HPDE6-E6E7 (cell line): Measurements from ENCODE around the gene USP17L30.
"Not testable (repeated sequence)": the region's sequence is repeated elsewhere in the genome, so short reads cannot be mapped to it uniquely, and the experiment has no call there.

Experiments used
- DNase-seq: peaks from one replicate; pipeline ENCODE4 v3.0.0; 2011; ENCODE audit warnings: missing footprints; ENCODE audit errors: extremely low spot score

Gene USP17L30, protein sequence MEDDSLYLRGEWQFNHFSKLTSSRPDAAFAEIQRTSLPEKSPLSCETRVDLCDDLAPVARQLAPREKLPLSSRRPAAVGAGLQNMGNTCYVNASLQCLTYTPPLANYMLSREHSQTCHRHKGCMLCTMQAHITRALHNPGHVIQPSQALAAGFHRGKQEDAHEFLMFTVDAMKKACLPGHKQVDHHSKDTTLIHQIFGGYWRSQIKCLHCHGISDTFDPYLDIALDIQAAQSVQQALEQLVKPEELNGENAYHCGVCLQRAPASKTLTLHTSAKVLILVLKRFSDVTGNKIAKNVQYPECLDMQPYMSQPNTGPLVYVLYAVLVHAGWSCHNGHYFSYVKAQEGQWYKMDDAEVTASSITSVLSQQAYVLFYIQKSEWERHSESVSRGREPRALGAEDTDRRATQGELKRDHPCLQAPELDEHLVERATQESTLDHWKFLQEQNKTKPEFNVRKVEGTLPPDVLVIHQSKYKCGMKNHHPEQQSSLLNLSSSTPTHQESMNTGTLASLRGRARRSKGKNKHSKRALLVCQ

DNA sequence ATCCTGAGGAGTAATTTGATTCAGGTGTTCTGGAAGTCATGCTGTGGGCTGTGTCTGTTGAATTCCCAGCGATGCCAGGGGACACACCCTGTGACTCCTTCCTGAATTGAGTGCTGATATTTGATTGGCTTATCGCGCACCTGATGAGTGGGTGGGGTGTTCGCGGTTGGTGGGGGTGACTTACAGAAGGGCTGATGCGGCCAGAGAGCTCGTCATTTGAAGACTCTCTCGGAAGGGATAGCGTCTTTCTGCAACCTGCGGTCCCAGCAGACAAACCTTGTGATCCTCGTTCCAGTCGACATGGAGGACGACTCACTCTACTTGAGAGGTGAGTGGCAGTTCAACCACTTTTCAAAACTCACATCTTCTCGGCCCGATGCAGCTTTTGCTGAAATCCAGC is at the start of gene USP17L30:
Gene USP17L30, plus strand, starts transcription at position 301 of the 400 bp plus-strand sequence. Its CDS starts 0 bp downstream, at position 301.
- DNase-seq = not testable (repeated sequence)

DNA sequence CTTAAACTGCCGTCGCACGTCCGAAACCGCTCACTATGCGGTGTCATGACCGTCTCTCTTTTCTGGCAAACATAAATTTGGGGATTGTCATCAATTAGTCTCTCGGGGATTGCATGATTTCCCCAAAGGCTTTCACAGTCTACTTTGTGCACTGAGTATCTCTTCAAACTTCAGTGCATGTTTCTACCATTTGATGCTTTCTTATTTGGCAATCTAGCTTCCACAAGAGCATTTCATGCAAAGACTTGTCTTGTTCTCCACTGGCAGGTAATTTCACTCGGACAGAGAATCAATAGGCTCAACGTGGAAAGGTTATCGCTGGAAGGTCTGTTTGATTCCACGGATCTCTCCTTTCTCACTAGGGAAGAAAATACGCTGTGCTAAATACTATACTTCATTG is 38.7 kb upstream of the USP17L30 start:
- DNase-seq = not testable (repeated sequence)

DNA sequence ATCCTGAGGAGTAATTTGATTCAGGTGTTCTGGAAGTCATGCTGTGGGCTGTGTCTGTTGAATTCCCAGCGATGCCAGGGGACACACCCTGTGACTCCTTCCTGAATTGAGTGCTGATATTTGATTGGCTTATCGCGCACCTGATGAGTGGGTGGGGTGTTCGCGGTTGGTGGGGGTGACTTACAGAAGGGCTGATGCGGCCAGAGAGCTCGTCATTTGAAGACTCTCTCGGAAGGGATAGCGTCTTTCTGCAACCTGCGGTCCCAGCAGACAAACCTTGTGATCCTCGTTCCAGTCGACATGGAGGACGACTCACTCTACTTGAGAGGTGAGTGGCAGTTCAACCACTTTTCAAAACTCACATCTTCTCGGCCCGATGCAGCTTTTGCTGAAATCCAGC is 38.1 kb upstream of the USP17L30 start, which contains the start of gene USP17L24:
Gene USP17L24, plus strand, starts transcription at position 301 of the 400 bp plus-strand sequence. Its CDS starts 0 bp downstream, at position 301.
- DNase-seq = not testable (repeated sequence)

DNA sequence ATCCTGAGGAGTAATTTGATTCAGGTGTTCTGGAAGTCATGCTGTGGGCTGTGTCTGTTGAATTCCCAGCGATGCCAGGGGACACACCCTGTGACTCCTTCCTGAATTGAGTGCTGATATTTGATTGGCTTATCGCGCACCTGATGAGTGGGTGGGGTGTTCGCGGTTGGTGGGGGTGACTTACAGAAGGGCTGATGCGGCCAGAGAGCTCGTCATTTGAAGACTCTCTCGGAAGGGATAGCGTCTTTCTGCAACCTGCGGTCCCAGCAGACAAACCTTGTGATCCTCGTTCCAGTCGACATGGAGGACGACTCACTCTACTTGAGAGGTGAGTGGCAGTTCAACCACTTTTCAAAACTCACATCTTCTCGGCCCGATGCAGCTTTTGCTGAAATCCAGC is 33.3 kb upstream of the USP17L30 start, which contains the start of gene USP17L25:
Gene USP17L25, plus strand, starts transcription at position 301 of the 400 bp plus-strand sequence. Its CDS starts 0 bp downstream, at position 301.
- DNase-seq = not testable (repeated sequence)

DNA sequence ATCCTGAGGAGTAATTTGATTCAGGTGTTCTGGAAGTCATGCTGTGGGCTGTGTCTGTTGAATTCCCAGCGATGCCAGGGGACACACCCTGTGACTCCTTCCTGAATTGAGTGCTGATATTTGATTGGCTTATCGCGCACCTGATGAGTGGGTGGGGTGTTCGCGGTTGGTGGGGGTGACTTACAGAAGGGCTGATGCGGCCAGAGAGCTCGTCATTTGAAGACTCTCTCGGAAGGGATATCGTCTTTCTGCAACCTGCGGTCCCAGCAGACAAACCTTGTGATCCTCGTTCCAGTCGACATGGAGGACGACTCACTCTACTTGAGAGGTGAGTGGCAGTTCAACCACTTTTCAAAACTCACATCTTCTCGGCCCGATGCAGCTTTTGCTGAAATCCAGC is 28.6 kb upstream of the USP17L30 start, which contains the start of gene USP17L26:
Gene USP17L26, plus strand, starts transcription at position 301 of the 400 bp plus-strand sequence. Its CDS starts 0 bp downstream, at position 301.
- not testable (repeated sequence) for DNase-seq

DNA sequence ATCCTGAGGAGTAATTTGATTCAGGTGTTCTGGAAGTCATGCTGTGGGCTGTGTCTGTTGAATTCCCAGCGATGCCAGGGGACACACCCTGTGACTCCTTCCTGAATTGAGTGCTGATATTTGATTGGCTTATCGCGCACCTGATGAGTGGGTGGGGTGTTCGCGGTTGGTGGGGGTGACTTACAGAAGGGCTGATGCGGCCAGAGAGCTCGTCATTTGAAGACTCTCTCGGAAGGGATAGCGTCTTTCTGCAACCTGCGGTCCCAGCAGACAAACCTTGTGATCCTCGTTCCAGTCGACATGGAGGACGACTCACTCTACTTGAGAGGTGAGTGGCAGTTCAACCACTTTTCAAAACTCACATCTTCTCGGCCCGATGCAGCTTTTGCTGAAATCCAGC is 23.8 kb upstream of the USP17L30 start, which contains the start of gene USP17L5:
Gene USP17L5, plus strand, starts transcription at position 301 of the 400 bp plus-strand sequence. Its CDS starts 0 bp downstream, at position 301.
- DNase-seq = not testable (repeated sequence)

DNA sequence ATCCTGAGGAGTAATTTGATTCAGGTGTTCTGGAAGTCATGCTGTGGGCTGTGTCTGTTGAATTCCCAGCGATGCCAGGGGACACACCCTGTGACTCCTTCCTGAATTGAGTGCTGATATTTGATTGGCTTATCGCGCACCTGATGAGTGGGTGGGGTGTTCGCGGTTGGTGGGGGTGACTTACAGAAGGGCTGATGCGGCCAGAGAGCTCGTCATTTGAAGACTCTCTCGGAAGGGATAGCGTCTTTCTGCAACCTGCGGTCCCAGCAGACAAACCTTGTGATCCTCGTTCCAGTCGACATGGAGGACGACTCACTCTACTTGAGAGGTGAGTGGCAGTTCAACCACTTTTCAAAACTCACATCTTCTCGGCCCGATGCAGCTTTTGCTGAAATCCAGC is 19.1 kb upstream of the USP17L30 start, which contains the start of gene USP17L27:
Gene USP17L27, plus strand, starts transcription at position 301 of the 400 bp plus-strand sequence. Its CDS starts 0 bp downstream, at position 301.
- not testable (repeated sequence) for DNase-seq

DNA sequence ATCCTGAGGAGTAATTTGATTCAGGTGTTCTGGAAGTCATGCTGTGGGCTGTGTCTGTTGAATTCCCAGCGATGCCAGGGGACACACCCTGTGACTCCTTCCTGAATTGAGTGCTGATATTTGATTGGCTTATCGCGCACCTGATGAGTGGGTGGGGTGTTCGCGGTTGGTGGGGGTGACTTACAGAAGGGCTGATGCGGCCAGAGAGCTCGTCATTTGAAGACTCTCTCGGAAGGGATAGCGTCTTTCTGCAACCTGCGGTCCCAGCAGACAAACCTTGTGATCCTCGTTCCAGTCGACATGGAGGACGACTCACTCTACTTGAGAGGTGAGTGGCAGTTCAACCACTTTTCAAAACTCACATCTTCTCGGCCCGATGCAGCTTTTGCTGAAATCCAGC is 14.3 kb upstream of the USP17L30 start, which contains the start of gene USP17L28:
Gene USP17L28, plus strand, starts transcription at position 301 of the 400 bp plus-strand sequence. Its CDS starts 0 bp downstream, at position 301.
- DNase-seq = not testable (repeated sequence)

DNA sequence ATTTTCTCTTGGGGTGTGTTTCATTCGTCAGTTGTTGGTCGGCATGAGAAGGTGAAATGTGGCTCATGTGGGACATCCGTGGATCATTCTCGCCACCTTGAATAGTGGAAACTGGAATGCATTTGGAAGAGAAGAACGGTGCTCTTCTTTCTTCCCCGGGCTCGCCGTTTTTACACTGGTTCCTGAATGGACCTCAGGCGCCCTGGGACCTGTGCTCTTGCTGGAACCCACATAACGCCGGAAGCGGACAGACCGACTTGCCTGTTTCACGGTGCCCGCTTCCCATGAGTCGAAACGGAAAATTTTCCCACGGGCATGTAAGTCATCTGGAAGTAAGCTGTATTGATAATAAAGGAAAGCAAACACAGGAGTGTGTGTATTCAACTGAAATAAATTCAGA is 12.1 kb upstream of the USP17L30 start:
- not testable (repeated sequence) for DNase-seq

DNA sequence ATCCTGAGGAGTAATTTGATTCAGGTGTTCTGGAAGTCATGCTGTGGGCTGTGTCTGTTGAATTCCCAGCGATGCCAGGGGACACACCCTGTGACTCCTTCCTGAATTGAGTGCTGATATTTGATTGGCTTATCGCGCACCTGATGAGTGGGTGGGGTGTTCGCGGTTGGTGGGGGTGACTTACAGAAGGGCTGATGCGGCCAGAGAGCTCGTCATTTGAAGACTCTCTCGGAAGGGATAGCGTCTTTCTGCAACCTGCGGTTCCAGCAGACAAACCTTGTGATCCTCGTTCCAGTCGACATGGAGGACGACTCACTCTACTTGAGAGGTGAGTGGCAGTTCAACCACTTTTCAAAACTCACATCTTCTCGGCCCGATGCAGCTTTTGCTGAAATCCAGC is 9.6 kb upstream of the USP17L30 start, which contains the start of gene USP17L29:
Gene USP17L29, plus strand, starts transcription at position 301 of the 400 bp plus-strand sequence. Its CDS starts 0 bp downstream, at position 301.
- not testable (repeated sequence) for DNase-seq

DNA sequence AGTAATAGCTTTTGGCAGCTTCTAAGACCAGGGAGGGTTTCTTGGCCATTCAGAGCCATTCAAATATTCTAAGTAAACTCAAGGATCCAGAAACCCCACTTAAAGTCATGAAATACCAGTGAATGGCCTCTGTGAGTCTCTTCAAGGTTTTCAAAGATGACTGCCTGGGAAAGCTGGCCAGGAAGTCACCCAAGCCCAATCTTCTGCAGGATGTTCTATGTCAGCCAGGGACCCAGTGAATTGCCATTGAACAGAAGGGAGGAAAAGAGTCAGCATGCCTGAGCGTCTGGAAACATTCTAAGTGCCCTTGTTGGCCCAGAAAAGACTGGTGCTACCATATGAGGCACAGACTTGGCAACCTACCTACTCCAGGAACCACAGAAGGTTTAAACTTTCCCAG is 17.0 kb downstream of the USP17L30 start:
- DNase-seq = not testable (repeated sequence)

DNA sequence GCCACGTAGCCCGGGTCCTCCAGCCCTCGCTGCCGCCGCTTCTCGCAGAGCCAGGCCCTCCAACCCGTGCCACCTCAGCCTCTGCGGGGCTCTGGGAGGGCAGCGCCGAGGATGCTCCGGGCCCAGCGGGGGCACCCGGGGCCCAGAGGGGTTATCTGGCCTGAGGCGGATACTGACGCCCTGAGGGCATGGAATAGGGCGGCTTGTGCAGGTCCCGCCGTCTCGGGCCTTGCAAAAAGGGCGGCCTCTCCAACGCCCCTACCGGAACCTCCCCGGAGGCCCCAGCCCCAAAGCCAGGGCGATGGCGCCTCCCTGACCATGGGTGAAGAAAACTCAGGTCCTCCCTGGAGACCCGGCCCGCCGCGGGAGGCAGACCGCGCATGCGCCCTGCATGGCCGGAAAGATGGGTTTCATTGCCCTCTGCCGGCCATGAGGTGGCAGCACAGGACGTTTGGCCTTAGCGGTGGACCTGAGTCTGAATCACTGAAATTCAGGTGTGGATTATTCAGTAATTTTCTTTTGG is 18.1 kb downstream of the USP17L30 start:
- DNase-seq = not testable (repeated sequence)

DNA sequence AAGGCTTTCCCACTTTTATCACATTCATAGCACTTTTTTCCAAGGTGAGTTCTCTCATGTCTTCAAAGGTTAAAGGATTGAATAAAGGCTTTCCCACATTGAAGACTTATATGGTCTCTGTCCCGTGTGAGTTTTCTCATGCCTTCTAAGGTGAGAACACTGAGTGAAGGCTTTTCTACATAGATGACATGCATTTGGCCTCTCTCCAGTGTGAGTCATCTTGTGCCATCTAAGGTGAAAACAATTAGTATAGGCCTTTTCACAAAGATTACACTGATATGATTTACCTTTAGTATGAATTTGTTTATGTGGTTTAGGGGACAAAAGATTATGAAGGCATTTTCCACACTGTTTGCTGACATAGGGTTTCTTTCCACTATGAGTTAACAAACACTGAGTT is 21.2 kb downstream of the USP17L30 start:
- DNase-seq = no peak

DNA sequence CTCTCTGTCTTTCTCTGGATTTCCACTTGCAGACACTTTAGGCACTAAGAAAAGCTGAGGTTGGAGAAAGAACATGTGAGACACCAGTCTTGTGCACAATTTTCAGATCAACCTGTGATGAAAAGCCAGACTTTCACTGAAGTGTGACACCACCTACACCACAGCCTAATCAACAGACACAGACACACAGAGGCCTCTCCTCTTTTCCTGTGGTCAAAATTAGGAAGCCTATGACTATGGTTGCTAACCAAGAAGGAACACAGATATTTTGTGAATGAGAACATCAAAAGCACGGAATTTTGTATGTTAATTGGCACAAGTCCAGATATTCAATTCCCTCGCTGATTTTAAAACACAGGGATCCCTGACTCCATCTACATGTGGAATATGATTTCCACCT is 26.1 kb downstream of the USP17L30 start:
- not testable (repeated sequence) for DNase-seq

DNA sequence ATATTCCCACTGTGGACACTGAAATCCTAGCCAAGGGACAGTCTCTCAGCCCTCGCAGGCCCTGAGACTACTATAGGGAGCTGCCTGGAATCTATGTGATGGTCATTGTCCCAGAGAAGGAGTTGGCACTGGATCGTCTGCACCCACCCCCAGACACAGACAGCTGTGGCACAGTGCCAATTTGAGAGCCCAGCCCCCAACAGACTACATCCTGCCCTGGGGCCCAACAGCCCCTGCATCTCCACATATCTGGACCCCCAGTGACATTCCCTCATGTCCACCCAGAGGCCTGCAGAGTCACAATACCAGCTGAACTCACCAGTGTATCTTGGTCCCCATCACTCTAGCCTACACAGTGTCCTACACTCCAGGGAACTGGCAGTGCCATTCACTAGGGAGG is 42.8 kb downstream of the USP17L30 start:
- DNase-seq = not testable (repeated sequence)

DNA sequence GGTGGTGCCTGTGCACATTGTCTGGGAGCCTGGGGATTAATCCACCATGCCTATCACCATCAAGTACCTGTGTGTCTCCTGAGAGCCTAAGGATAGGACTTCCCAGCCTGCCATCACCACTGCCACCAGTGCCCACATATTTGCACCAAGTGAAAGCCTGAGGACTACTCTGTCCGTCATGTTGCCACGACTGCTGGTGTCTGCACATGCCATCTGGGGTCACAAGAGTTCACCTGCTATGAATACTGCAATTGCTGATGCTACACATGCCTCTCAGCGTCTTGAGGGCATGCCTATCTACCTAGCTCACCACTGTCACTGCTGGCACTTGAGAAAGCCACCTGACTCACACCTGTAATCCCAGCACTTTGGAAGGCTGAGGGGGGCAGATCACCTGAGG is 43.6 kb downstream of the USP17L30 start:
- DNase-seq = not testable (repeated sequence)

DNA sequence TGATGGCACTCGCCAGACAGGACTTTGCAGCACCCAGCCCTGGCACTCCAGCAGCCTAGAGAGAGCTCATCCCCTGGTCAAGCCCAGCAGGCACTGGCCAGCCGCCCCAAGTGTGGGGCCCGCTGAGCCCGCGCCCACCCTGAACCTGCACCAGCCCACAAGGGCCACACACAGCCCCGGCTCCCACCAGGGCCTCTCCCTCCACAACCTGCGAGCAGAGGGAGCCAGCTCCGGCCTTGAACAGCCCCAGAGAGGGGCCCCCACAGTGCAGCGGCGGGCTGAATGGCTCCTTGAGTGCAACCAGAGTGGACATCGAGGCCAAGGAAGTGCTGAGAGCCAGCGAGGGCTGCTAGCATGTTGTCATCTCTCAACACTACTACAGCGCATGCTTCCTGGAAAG is 46.9 kb downstream of the USP17L30 start:
- DNase-seq = no peak
